Right ventricle myocardium superior (tissue), 1 donor: ENCODE results near the gene ELOVL1. TPM values are rescaled to one million over a fixed set of nuclear protein-coding genes. Genes with fewer than 3 reads are reported as not detected.
"Not testable (repeated sequence)": the region's sequence is repeated elsewhere in the genome, so short reads cannot be mapped to it uniquely, and the experiment has no call there.

Experiments
- ATAC-seq: fragments of 200-7000 bp; cut with Tn5 transposase; one replicate; pipeline ENCODE4 v1.9.1; 2020; ENCODE audit warnings: mild to moderate bottlenecking; ENCODE audit not compliant: poor library complexity
- DNase-seq: peaks from one replicate; pipeline ENCODE4 v3.0.0-alpha.2; 2020
- intact Hi-C: fragments of 100-400 bp; cut with DNase I; formaldehyde crosslinking; loops from one replicate; pipeline ENCODE4 v1.11.2; 2022
- long read RNA-seq: library from polyadenylated mRNA; unstranded; transcript quantifications from one replicate; pipeline ENCODE4 v2.0.0, GENCODE V29; 2021
- total RNA-seq: library from RNA; stranded (reverse); fragmentation: NEBNext Ultra II Directional; extraction: Animal tissue kit (Norgen Biotek cat#: 25700); gene quantifications from one replicate; pipeline ENCODE4 v1.2.1, GENCODE V29; 2021
- donor health status: DM: no; HTN: yes; CAD: no; lungs with severe emphysema.

The ELOVL1 gene
- 29.3 TPM for total RNA-seq
- long read RNA-seq, transcript ELOVL1-201 (8 exons, 1,477 nt): major isoform, 57 of 67 reads
- long read RNA-seq, partial matches to known transcripts: 3 of 67 reads
- long read RNA-seq, other reads (novel, unspliced or antisense): 6 of 67 reads

DNA sequence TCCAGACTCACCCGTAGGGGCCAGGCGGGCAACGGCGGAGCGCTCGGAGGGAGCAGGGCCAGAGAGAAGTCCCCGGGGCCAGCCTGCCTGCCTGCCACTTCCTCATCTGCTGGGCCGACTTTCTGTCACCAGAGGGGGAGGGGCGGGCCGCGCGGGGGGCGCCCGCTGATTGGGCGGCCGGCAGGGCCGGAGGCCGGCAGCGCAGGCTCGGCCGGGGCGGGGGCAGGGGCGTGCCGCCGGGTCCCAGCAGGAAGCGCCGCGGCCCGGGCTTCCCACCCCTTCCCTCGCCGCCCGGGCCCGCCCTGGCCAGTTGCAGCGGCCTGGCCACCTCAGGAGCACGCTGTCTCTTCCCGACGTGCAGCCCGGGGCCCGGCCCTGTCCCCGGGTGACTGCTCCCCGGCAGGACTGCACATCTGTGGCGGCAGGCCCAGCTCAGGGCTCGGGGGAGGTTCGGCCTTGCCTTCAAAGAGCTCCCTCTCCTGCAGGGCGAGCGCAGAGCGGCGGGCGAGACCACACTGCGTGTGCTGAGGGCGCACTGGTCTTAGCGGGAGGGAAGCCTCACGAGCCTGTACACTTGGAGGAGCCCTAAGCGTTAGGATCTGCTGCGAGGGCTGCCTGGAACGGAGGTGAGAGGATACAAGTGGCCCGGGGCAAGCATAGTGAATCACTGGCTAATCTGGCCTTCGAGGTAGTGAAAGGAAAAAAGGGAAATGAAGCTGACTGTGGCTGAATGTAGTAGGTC lies at the start of gene ELOVL1:
Gene ELOVL1 (minus strand): TSS at position 108 of the 742 bp plus-strand sequence. CDS start 2,402 bp downstream, outside the sequence.
- ATAC-seq: peak; percentile 98
- intact Hi-C loops: loop anchor here (5.0 kb wide), 1 partner anchor 131 kb away; no protein-coding TSS in a partner anchor
- DNase-seq: peak; percentile 96

DNA sequence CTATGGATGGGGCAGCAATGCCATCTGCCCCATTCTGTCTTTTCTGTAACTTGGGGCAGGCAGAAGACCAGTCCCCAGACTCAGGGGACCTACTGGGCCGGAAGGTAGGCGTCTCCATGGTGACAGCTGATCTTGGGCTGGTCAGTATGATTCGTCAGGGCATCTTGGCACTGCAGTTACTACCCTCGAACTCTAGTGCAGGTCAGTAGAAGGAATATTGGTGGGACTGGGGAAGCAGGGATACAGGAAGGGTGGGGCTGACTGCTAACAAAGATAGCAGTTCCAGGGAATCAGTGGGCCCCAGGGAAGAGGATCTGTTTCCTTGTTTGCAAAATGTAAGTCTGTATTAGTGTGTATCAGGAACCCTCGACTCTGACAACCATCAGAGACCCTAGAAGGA lies 48.1 kb upstream of the ELOVL1 start:
- ATAC-seq (no peak), DNase-seq (no peak)
- intact Hi-C loops: loop anchor here (5.0 kb wide), 1 partner anchor 189 kb away; no protein-coding TSS in a partner anchor

DNA sequence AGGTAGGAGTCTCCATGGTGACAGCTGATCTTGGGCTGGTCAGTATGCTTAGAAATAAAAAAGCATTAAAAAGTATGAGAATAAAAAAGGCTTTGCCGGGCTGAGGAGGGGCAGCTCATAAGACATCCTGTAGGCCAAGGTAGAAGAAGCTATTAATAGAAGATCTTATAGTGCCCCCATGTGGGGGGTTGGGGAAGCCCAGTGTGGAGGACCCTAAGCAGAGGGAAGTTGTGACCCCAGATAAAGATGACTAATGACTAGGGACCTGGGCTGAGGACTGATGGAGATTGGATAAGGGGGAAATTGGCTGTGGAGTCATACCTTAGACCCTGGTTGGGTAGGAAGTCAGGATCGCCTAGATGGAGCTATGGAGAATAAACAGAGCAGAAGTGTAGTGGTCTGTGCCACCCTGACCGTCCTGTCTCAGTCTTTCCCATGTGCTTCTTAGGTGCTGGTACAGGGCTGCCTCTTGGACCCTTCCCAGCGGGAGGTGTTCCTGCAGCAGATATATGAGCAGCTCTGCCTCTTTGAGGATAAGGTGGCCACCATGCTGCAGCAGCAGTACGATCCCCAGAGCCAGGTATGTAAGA lies 46.9 kb upstream of the ELOVL1 start:
- DNase-seq (no peak), ATAC-seq (peak; percentile 72)
- intact Hi-C loops: loop anchor here (5.0 kb wide), 1 partner anchor 187 kb away; no protein-coding TSS in a partner anchor

DNA sequence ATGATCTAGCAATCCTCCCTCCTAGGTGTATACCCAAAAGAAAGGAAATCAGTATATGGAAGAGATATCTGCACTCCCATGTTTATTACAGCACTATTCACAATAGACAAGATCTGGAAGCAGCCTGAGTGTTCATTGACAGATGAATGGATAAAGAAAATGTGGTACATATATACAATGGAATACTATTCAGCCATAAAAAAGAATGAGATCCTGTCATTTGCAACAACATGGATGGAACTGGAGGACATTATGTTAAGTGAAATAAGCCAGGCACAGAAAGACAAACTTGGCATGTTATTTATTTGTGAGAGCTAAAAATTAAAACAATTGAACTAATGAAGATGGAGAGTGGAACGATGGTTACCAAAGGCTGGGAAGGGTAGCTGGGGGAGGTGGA lies 45.6 kb upstream of the ELOVL1 start:
- DNase-seq, intact Hi-C loops, ATAC-seq: not testable (repeated sequence)

DNA sequence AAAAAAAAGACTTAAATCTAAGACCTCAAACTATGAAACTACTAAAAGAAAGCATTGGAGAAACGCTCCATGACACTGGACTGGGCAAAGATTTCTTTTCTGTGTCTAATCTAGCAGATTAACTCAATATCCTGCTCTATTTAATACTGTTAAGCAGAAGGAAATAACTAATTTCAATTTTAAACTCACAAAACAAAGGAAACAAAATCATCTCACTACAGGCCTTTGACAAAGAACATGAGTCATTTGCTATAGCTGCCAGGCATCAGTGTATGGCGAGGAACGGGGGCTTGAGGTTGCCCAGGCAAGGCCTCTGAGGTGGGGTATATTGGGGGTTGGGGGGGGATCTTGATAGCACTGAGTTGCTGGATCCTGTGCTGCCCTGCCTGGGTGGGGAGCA lies 42.8 kb upstream of the ELOVL1 start:
- DNase-seq (no peak), ATAC-seq (no peak)
- intact Hi-C loops: no loop called here

DNA sequence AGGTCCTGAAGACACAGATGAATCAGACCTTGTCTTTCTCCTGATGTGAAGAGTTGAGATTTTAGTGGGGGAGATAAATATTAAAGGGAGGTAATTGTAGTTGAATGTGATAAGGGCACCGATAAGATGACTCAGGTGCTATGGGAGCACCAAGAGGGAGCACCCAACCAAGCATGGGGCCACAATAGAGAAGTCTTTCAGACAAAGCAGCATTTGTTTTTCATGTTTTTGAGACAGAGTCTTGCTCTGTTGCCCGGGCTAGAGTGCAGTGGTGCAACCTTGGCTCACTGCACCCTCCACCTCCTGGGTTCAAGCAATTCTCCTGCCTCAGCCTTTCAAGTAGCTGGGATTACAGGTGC lies 38.0 kb upstream of the ELOVL1 start:
- DNase-seq (no peak), ATAC-seq (no peak)
- intact Hi-C loops: no loop called here

DNA sequence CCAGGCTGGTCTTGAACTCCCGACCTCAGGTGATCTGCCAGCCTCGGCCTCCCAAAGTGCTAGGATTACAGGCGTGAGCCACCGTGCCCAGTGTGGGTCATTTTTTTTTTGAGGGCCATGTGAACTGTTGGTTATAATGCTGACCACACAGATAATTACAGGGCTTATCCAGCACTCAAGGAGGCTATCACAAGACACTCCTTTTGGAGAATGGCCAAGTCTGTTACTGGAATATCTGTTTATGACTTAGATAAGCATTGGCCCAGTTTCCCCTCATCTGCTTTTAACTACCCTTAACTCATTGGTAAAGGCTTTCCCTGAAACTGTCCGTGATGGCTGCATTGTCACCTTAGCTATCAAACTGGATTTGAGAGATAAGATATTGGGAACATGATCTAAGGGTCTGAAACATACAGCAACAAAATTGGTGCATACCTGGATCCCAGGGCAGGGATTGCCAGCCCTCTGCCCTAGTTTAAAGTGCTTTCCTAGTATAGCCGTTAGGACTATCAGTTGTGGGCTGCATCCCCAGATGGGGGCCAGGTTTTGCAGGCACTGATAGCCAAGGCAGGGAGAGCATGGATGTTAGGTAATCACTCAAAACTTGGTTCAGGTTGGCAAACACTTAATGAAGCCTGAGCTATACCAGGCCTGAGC lies 37.5 kb upstream of the ELOVL1 start:
- peak; percentile 59 for ATAC-seq
- intact Hi-C loops: no loop called here
- DNase-seq: no peak

DNA sequence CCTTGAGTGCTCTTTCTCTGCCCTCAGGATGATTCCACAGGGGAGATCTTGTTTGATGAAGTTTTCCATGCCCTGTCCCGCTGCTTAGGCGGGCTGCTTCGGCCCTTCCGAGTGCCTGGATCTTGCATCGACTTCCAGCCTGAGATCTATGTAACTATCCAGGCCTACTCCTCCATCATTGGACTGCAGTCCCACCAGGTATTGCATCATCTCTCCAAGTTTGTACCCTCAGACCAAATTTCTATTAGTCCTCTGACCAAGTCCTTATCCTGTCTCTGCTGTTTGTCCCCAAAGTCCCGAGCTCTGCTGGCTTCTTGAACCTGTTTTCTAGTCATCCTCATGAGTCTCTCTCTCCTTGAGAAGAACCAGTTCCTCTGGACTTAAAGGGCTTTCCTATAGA lies 36.5 kb upstream of the ELOVL1 start:
- intact Hi-C loops: no loop called here
- no peak for ATAC-seq
- no peak for DNase-seq

DNA sequence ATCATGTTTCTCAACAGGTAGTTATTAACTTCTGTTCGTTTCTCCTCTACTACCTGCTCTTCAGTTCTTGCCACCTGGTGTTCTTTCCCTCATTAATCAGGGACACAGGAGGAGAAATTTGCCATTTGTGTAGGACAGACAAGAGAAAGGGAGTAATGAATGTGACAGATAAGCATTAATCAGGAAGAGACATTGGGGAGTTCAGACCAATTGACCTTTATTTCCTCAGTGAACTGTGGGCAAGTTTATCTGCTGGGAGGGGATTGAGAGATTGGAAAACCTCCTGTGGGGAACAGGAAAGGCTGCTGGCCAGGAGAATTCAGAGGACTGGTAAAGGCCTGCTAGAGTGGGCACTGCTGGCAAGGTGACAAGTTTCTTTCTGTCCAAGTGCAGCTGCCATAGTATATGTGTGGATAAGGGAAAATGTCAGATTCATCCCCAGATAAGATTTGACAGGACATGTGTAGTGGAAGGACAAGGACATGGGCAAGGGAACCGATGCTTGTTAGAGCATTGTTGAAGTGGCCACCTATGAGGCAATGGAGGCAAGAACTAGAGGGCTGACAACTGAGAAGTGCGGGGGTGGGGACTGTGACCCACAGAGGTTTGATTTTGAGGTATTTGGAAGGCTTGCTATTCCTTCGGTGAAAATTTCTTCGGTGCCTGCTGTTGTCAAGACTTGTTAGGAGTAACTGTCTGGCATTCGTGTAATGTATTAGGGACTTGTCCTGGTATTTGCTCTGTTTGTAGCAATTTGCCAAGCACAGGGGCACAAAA lies 34.5 kb upstream of the ELOVL1 start:
- DNase-seq: no peak
- intact Hi-C loops: no loop called here
- no peak for ATAC-seq

DNA sequence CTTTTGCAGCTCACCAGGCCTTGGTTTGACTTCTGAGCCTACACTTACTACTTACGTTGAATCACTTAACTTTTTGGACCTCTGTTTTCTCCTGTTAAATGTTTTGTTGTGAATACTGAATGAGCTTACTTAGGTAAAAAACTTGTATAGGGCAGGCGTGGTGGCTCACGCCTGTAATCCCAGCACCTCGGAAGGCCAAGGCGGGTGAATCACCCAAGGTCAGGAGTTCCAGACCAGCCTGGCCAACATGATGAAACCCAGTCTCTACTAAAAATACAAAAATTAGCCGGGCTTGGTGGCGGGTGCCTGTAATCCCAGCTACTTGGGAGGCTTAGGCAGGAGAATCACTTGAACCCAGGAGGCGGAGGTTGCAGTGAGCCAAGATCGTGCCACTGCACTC lies 32.6 kb upstream of the ELOVL1 start:
- intact Hi-C loops, ATAC-seq, DNase-seq: not testable (repeated sequence)

DNA sequence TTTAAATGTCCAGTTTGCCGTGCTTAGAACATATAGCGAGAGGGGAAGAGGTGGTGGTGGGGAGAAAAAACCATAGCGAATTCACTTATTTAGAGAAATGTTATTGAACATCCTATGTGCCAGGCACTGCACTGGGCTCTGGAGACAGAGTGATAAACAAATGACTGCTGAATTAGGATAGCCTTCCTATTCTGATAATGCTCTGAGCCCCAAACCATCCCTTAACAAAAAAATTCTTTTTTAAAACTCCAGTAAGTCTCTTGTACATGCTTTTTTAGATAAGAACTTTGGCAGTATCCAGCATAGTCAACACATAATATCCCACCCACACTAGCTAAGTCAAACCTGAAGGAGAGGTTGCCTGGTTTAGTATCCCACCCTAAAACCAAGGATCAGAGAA lies 30.4 kb upstream of the ELOVL1 start:
- intact Hi-C loops: no loop called here
- no peak for ATAC-seq
- no peak for DNase-seq

DNA sequence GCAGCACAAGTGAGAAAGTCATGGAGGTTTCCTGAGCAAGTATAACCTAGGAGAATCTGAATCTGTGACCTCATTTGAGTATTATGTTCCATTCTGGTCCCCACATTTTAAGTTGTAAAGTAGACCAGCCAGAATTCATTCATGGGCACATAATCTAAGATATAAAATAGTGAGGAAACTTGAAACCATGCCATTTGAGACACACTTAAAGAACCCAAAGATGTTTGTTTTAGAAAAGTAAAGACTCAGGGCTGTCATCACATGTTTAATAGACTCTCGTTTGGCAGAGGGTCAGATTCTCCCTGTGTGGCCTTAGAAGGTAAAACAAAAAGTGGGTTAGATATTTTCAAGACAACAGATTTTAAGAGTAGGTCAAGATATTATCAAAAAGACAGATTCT lies 28.2 kb upstream of the ELOVL1 start:
- DNase-seq (no peak), ATAC-seq (no peak)
- intact Hi-C loops: no loop called here

DNA sequence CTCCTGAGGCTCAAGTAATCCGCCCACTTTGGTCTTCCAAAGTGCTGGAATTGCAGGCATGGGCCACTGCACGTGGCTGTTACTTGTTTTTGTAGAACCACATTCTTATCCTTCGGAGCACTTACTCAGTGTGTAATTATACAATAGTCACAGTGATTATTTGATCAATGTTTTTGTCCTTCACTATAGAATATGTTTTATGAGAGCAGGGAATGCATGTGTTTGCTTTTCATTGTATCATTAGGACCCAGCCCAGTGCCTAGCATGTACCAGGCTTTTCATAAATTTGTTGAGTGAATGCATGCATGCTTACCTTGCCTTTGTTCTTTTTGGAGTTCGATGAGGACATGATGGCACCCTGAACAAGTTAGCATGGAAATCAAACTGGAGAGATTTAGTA lies 27.7 kb upstream of the ELOVL1 start:
- DNase-seq (no peak), ATAC-seq (no peak)
- intact Hi-C loops: no loop called here

DNA sequence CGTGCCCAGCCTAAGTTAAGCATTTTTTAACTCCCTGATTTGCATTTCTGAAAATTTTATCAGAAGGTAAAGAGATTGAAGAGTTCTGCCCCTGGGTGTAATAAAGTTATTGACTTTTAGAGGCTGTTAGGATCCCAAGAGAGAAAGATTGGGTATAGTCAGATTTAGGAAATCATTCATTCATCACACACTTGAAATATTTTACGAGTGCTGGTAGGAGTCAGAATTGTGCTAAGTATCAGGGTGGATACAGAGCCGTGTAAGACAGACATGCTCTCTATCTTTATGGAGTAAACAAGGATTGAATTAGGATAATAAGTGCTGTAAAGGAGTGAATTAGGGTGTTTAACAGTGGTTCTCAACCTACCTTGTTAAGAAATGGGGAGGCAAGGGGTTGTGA lies 24.9 kb upstream of the ELOVL1 start:
- intact Hi-C loops: no loop called here
- ATAC-seq (no peak), DNase-seq (no peak)

DNA sequence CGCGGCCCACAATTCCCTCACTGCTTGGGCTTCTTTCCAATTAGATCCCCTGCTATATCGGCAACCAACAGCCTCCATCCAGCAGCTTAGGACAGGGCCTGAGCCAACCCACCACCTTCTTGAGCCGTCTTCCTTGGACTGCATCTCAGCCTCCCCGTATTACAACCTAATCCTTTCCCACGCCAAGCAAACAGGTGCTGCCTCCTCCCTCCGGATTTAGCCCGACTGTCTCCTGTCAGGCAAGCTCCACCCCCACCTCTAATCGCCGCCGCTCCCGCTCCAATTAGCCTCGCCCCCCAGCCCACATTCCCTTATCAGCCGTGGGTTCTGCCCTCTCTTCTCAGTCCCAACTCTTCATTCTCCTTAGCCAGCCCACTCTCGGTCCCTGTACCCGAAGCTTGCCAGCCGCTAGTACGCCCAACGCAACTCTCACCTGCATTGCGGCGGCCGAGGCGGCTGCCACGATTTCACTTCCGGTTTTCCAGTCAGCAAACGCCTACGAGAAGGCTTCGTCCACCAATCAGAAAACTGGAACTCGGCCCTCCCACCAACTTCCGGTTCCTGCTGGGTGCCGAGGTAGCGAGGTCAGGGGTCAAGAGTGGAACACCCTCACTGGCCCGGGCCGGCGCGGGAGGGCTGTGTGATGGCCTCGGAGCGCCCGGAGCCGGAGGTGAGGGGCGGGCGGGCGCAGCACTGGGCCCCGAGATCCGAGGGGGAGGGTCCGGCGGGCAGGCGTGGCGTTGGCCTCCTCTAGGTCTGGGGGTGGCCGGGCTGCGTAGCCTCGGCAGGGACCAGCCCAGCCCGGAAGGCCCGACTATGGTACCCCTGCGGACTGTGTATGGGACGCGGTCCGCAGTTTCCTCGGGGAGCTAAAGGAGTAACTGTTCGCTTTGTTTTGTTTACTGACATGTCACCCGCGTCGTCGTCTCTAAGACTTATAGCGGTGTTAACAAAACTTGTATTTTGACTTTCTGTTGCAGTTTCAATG lies 21.8 kb upstream of the ELOVL1 start, which contains the start of the genes MED8 and SZT2:
Gene MED8 (minus strand): TSS at position 475 of the 988 bp plus-strand sequence. CDS start 36 bp downstream, at position 439.
Gene SZT2 (plus strand): TSS at position 574 of the 988 bp plus-strand sequence. CDS start 70 bp downstream, at position 644.
- intact Hi-C loops: no loop called here
- DNase-seq (peak; percentile 98), ATAC-seq (peak; percentile 100)

DNA sequence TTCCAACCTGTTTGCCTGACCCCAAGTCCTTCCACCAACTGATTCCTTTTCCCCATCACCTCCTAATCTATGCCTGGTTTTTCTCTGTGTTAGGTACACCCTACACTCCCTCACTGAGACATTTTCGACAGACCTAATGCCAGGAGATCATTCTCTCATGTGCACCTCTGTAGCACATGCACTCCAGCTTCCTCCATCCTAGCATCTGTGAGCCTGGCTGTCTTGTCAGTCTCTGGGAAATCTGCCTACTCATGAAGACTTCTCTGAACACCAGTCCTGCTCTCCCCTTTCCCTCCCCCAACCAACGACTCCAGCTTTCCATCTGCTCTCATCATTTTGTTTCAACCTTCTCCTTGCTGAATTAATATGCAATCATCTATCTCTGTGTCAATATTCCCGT lies 20.8 kb upstream of the ELOVL1 start:
- intact Hi-C loops: no loop called here
- no peak for DNase-seq
- no peak for ATAC-seq

DNA sequence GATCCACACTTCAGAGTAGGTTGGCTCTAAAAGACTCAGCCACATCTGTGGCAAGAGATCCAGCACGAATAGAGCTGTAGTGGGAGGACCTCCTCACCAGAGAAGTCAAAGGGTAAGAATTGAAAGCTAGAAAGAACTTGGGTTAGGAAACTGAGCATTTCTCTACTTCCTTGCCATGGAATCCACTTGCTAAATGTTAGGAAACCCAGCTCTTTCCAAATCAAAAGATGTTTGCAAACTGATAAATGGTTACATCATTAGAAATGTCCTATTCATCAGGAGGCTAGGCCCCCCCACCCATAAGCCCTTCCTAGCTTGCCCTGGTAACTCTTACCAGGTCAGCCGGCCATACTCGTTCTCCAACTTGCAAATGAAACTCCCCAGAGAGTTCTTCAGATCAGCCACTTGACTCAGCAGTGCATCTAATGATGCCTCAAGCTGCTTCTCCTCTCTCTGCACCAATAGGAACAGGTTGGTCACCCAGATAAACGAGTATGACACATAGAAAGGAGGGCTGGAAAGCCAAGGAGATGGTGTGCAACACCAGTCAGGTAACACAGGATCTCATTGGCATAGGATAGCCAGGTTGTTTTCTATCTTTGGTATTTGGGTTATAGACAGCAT lies 20.3 kb upstream of the ELOVL1 start:
- ATAC-seq (no peak), DNase-seq (no peak)
- intact Hi-C loops: no loop called here
